ENCODE results near the gene KCNH6.

The KCNH6 gene

GRCh38 chr17:63549289-63549945, 26.3 kb downstream of the KCNH6 start:
- DNase-seq = no peak
- peaks cover 13% of the 10 kb centered on the region; the same call in 1 of the 2 replicates for H3K4me1 ChIP-seq (ENCODE audit: low read length)
- H3K36me3 ChIP-seq (replicated peaks; ENCODE audit: insufficient read depth, low read length) = no peaks in the 10 kb centered on the region
- H3K79me2 ChIP-seq (ENCODE audit: low read length) = peaks cover 40% of the 10 kb centered on the region
- no peaks in the 10 kb centered on the region for H3K27me3 ChIP-seq (replicated peaks; ENCODE audit: insufficient read depth, low read length)
- H2AFZ ChIP-seq (ENCODE audit: low read length) = peak overlapping the region; percentile 93
- TF ChIP-seq CTCF (IDR thresholded peaks at IDR 0.05; ENCODE audit: low read length) = no peak
- TF ChIP-seq EZH2 (optimal IDR thresholded peaks at IDR 0.05; ENCODE audit: low read depth, low read length) = no peak
- TF ChIP-seq EZH2phosphoT487 (IDR thresholded peaks at IDR 0.05; ENCODE audit: low read length) = no peak
- H3K9ac ChIP-seq (ENCODE audit: low read length) = peak overlapping the region; percentile 63
- no peaks in the 10 kb centered on the region for H3K9me2 ChIP-seq (replicated peaks; ENCODE audit: insufficient read depth, low read length)
- peaks cover 12% of the 10 kb centered on the region for H4K20me1 ChIP-seq (ENCODE audit: insufficient read depth, low read length)
- H3K9me3 ChIP-seq (replicated peaks; ENCODE audit: insufficient read depth, low read length) = no peaks in the 10 kb centered on the region
- peak overlapping the region; percentile 74 for H3K4me3 ChIP-seq (ENCODE audit: low read length)
- H3K27ac ChIP-seq (ENCODE audit: low read length) = peak overlapping the region; percentile 76; the same call in 1 of the 2 replicates
- H3F3A ChIP-seq (ENCODE audit: insufficient read depth, low read length) = peaks cover 13% of the 10 kb centered on the region; the same call in 1 of the 2 replicates
- H3K4me2 ChIP-seq (ENCODE audit: low read depth, low read length) = peak overlapping the region; percentile 99

- Histone ChIP-seq H3K9me2 (replicated peaks; ENCODE audit: insufficient read depth, low read length) (no peaks in the 10 kb centered on the region), H2AFZ (ENCODE audit: low read length) (peak within 1 kb of the TSS; percentile 93), H3K4me2 (ENCODE audit: low read depth, low read length) (peak within 1 kb of the TSS; percentile 99), H3K4me1 (ENCODE audit: low read length) (peaks cover 13% of the 10 kb centered on the region; the same call in 1 of the 2 replicates), H3K4me3 (ENCODE audit: low read length) (peak within 1 kb of the TSS; percentile 94), H3K9ac (ENCODE audit: low read length) (peak within 1 kb of the TSS; percentile 79), H3K27me3 (replicated peaks; ENCODE audit: insufficient read depth, low read length) (no peaks in the 10 kb centered on the region), H3K36me3 (replicated peaks; ENCODE audit: insufficient read depth, low read length) (no peaks in the 10 kb centered on the region), H3K27ac (ENCODE audit: low read length) (peak within 1 kb of the TSS; percentile 76; the same call in 1 of the 2 replicates), H4K20me1 (ENCODE audit: insufficient read depth, low read length) (peaks cover 18% of the 10 kb centered on the region), H3F3A (ENCODE audit: insufficient read depth, low read length) (peaks cover 13% of the 10 kb centered on the region; the same call in 1 of the 2 replicates), H3K79me2 (ENCODE audit: low read length) (peaks cover 48% of the 10 kb centered on the region), H3K9me3 (replicated peaks; ENCODE audit: insufficient read depth, low read length) (no peaks in the 10 kb centered on the region)
- TF ChIP-seq CTCF (IDR thresholded peaks at IDR 0.05; ENCODE audit: low read length) (no peak), EZH2 (optimal IDR thresholded peaks at IDR 0.05; ENCODE audit: low read depth, low read length) (no peak)
- DNase-seq = peak; percentile 100
These were observed 27.0 kb downstream of the KCNH6 start, which contains the start of gene DCAF7 for GRCh38 chr17:63549946-63550816. TSS of gene DCAF7 (plus strand) at chr17:63550477. CDS start at chr17:63550678, 201 bp downstream.

DNA sequence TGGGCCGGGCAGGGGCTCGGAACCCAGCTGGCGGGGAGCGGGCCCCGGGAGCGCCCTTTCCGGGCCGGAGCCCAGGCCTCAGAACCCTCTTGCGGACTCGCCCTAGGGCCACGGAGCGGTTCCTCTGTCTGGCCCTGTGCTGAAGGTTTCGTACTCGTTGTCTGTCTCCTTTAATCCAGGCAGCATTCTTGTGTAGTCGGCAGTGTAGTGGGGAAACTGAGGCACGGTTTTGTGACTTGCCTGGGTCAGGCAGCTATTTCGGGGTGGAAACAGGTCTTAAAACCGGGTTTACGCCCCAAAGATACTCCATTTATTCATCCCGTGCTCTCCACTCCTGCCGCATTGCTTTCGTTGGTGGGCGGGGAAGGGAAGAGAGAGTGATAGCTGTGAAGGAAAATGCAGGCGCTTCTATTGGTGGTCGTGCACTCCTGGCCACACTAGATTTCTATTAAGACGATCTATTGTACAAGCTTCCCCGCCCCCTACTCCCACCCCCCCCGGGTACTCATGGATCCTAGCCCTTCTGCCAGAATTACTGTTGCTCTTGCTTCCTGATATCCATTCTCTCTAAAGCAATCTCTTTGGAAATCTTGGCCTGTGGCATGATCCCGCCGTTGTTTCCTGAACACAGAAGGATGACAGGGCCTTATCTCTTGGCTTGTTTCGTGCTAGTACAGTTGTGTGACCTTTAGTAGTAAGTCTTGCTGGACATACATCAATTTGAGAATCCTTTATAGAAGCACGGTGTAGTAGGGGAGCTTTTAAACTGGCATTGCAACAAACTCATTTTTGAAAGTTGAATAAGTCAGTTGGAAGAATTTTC, 27.9 kb downstream of the KCNH6 start:
- DNase-seq = no peak
- TF ChIP-seq EZH2 (optimal IDR thresholded peaks at IDR 0.05; ENCODE audit: low read depth, low read length) = no peak
- TF ChIP-seq EZH2phosphoT487 (IDR thresholded peaks at IDR 0.05; ENCODE audit: low read length) = no peak
- TF ChIP-seq CTCF (IDR thresholded peaks at IDR 0.05; ENCODE audit: low read length) = no peak
- peaks cover 56% of the 10 kb centered on the region for H3K79me2 ChIP-seq (ENCODE audit: low read length)

More for the DNA sequence above, 27.9 kb downstream of the KCNH6 start:
- Histone ChIP-seq H3K27ac (ENCODE audit: low read length) (peak overlapping the region; percentile 51; the same call in 1 of the 2 replicates), H3K9ac (ENCODE audit: low read length) (peak overlapping the region; percentile 79), H3K27me3 (replicated peaks; ENCODE audit: insufficient read depth, low read length) (no peaks in the 10 kb centered on the region), H3K4me2 (ENCODE audit: low read depth, low read length) (peak overlapping the region; percentile 97), H2AFZ (ENCODE audit: low read length) (peak overlapping the region; percentile 85), H3K4me3 (ENCODE audit: low read length) (peak overlapping the region; percentile 94), H3K36me3 (replicated peaks; ENCODE audit: insufficient read depth, low read length) (no peaks in the 10 kb centered on the region), H3F3A (ENCODE audit: insufficient read depth, low read length) (peaks cover 13% of the 10 kb centered on the region; the same call in 1 of the 2 replicates), H4K20me1 (ENCODE audit: insufficient read depth, low read length) (peaks cover 19% of the 10 kb centered on the region), H3K4me1 (ENCODE audit: low read length) (peaks cover 13% of the 10 kb centered on the region; the same call in 1 of the 2 replicates), H3K9me2 (replicated peaks; ENCODE audit: insufficient read depth, low read length) (no peaks in the 10 kb centered on the region), H3K9me3 (replicated peaks; ENCODE audit: insufficient read depth, low read length) (no peaks in the 10 kb centered on the region)
